Caco-2 (cell line): ENCODE data around the gene RGPD6. TPM values are rescaled to one million over a fixed set of nuclear protein-coding genes. Genes with fewer than 3 reads are reported as not detected.
"Not testable (repeated sequence)": the region's sequence is repeated elsewhere in the genome, so short reads cannot be mapped to it uniquely, and the experiment has no call there.

Experiments
- BruUV-seq: library from RNA; stranded (reverse); fragments of 400-500 nt; replicated peaks from 2 replicates; lab custom pipeline; 2021; lab: Mats Ljungman, UMichigan
- CTCF ChIA-PET: fragments of 300-600 bp; sonication (Branson Sonifier 250); formaldehyde crosslinking; loops from one replicate; lab custom pipeline; 2022; ENCODE audit warnings: antibody characterized with exemption; lab: Charles Lee
- POLR2A ChIA-PET: fragments of 300-600 bp; sonication (Branson Sonifier 250); formaldehyde crosslinking; loops from one replicate; lab custom pipeline; 2022; ENCODE audit warnings: antibody characterized with exemption; lab: Charles Lee
- DNase-seq, 2 experiments: peaks; one replicate each; pipeline versions ENCODE4 v3.0.0 to v3.0.0-alpha.2; 2020 to 2022
- H3K27me3 ChIP-seq: replicated peaks from 2 replicates; pipeline ENCODE4 v1.6.0; 2011; ENCODE audit warnings: low read length; ENCODE audit not compliant: control insufficient read depth, insufficient read depth
- H3K36me3 ChIP-seq: 2 replicates; pipeline ENCODE4 v1.5.1; 2011; ENCODE audit warnings: low read length; ENCODE audit not compliant: control insufficient read depth, insufficient read depth
- H3K4me1 ChIP-seq: fragments of 250-450 bp; sonication (Bioruptor Pico); 2 replicates; pipeline ENCODE4 v1.5.1; 2020; ENCODE audit warnings: mild to moderate bottlenecking
- H3K4me3 ChIP-seq: 2 replicates; pipeline ENCODE4 v1.5.1; 2011; ENCODE audit warnings: low read depth, mild to moderate bottlenecking, control low read depth, low read length
- H3K9me3 ChIP-seq: fragments of 250-450 bp; sonication (Bioruptor Pico); 2 replicates; pipeline ENCODE4 v1.5.1; 2020; ENCODE audit warnings: mild to moderate bottlenecking, moderate library complexity
- H3K27ac Mint-ChIP-seq: one replicate; pipeline ENCODE4 v1.8.0; 2022; ENCODE audit warnings: mixed read lengths; ENCODE audit not compliant: unreplicated experiment
- H3K27me3 Mint-ChIP-seq: one replicate; pipeline ENCODE4 v1.8.0; 2022; ENCODE audit warnings: mixed read lengths; ENCODE audit not compliant: insufficient read depth, unreplicated experiment
- H3K36me3 Mint-ChIP-seq: one replicate; pipeline ENCODE4 v1.8.0; 2022; ENCODE audit warnings: mild to moderate bottlenecking, mixed read lengths; ENCODE audit not compliant: insufficient read depth, unreplicated experiment
- H3K4me1 Mint-ChIP-seq: one replicate; pipeline ENCODE4 v1.8.0; 2022; ENCODE audit warnings: low read depth, mixed read lengths; ENCODE audit not compliant: unreplicated experiment
- H3K4me3 Mint-ChIP-seq: one replicate; pipeline ENCODE4 v1.8.0; 2022; ENCODE audit warnings: mild to moderate bottlenecking, moderate library complexity, mixed read lengths; ENCODE audit not compliant: unreplicated experiment
- H3K9me3 Mint-ChIP-seq: one replicate; pipeline ENCODE4 v1.8.0; 2022; ENCODE audit warnings: mixed read lengths; ENCODE audit not compliant: unreplicated experiment
- intact Hi-C: fragments of 100-400 bp; cut with micrococcal nuclease; formaldehyde crosslinking; loops from one replicate; pipeline ENCODE4 v1.10.0; 2022; ENCODE audit not compliant: unreplicated experiment
- total RNA-seq: library from RNA; stranded (reverse); gene quantifications from 2 replicates; pipeline ENCODE4 v1.2.3, GENCODE V29; 2022

Gene RGPD6
- total RNA-seq, 1 experiment from 2014 or later = 41.3 TPM

GRCh38 chr2:110481200-110481599 lies 95.8 kb downstream of the RGPD6 start:
- H3K9me3 Mint-ChIP-seq, DNase-seq, H3K27me3 ChIP-seq, POLR2A ChIA-PET, H3K4me1 ChIP-seq, H3K27me3 Mint-ChIP-seq, CTCF ChIA-PET, BruUV-seq, H3K27ac Mint-ChIP-seq, H3K9me3 ChIP-seq, intact Hi-C loops, H3K4me1 Mint-ChIP-seq, H3K4me3 ChIP-seq, H3K36me3 ChIP-seq, H3K4me3 Mint-ChIP-seq, H3K36me3 Mint-ChIP-seq: not testable (repeated sequence)

- POLR2A ChIA-PET, H3K9me3 Mint-ChIP-seq, H3K27ac Mint-ChIP-seq, H3K36me3 ChIP-seq, H3K4me3 ChIP-seq, H3K36me3 Mint-ChIP-seq, intact Hi-C loops, H3K27me3 ChIP-seq, H3K4me1 Mint-ChIP-seq, H3K4me1 ChIP-seq, H3K4me3 Mint-ChIP-seq, H3K27me3 Mint-ChIP-seq, BruUV-seq, DNase-seq, H3K9me3 ChIP-seq, CTCF ChIA-PET: not testable (repeated sequence)
These were observed 96.9 kb downstream of the RGPD6 start for GRCh38 chr2:110480084-110480483.

GRCh38 chr2:110477370-110477769 lies 99.7 kb downstream of the RGPD6 start:
- H3K36me3 ChIP-seq, H3K36me3 Mint-ChIP-seq, H3K4me1 ChIP-seq, intact Hi-C loops, H3K4me3 Mint-ChIP-seq, H3K27me3 ChIP-seq, H3K4me3 ChIP-seq, H3K4me1 Mint-ChIP-seq, CTCF ChIA-PET, H3K9me3 ChIP-seq, DNase-seq, BruUV-seq, H3K27me3 Mint-ChIP-seq, H3K27ac Mint-ChIP-seq, POLR2A ChIA-PET, H3K9me3 Mint-ChIP-seq: not testable (repeated sequence)

GRCh38 chr2:110476952-110477351 lies 100.1 kb downstream of the RGPD6 start:
- POLR2A ChIA-PET, H3K9me3 Mint-ChIP-seq, H3K4me1 Mint-ChIP-seq, H3K4me3 ChIP-seq, H3K27me3 ChIP-seq, H3K27ac Mint-ChIP-seq, DNase-seq, H3K4me1 ChIP-seq, H3K27me3 Mint-ChIP-seq, H3K36me3 ChIP-seq, H3K4me3 Mint-ChIP-seq, CTCF ChIA-PET, intact Hi-C loops, H3K36me3 Mint-ChIP-seq, BruUV-seq, H3K9me3 ChIP-seq: not testable (repeated sequence)

GRCh38 chr2:110475627-110476359 lies 101.2 kb downstream of the RGPD6 start:
- H3K4me1 ChIP-seq, CTCF ChIA-PET, H3K27me3 ChIP-seq, POLR2A ChIA-PET, DNase-seq, BruUV-seq, H3K27me3 Mint-ChIP-seq, H3K9me3 ChIP-seq, H3K27ac Mint-ChIP-seq, H3K36me3 ChIP-seq, H3K4me3 ChIP-seq, H3K4me3 Mint-ChIP-seq, H3K4me1 Mint-ChIP-seq, H3K36me3 Mint-ChIP-seq, H3K9me3 Mint-ChIP-seq, intact Hi-C loops: not testable (repeated sequence)

GRCh38 chr2:110474898-110475297 lies 102.1 kb downstream of the RGPD6 start:
- H3K27me3 ChIP-seq, POLR2A ChIA-PET, H3K4me1 ChIP-seq, H3K36me3 ChIP-seq, H3K27ac Mint-ChIP-seq, DNase-seq, CTCF ChIA-PET, H3K4me3 Mint-ChIP-seq, H3K36me3 Mint-ChIP-seq, H3K4me1 Mint-ChIP-seq, H3K9me3 ChIP-seq, H3K4me3 ChIP-seq, H3K9me3 Mint-ChIP-seq, intact Hi-C loops, H3K27me3 Mint-ChIP-seq, BruUV-seq: not testable (repeated sequence)

- H3K9me3 Mint-ChIP-seq, DNase-seq, intact Hi-C loops, H3K4me1 Mint-ChIP-seq, H3K9me3 ChIP-seq, CTCF ChIA-PET, H3K4me3 Mint-ChIP-seq, BruUV-seq, H3K27me3 ChIP-seq, H3K27ac Mint-ChIP-seq, H3K36me3 Mint-ChIP-seq, H3K4me3 ChIP-seq, H3K4me1 ChIP-seq, H3K27me3 Mint-ChIP-seq, H3K36me3 ChIP-seq, POLR2A ChIA-PET: not testable (repeated sequence)
These were observed 104.0 kb downstream of the RGPD6 start for GRCh38 chr2:110473059-110473358.
